Neural progenitor cell (in vitro differentiated cells): ENCODE results near the gene HNRNPL.

ENCODE experiments used
- CTCF ChIP-seq: fragments of 200-600 bp; sonication (generic); IDR thresholded peaks from 2 replicates; pipeline ENCODE4 v1.5.1; 2017; ENCODE audit warnings: antibody characterized with exemption, mild to moderate bottlenecking
- EZH2 ChIP-seq: fragments of 200-600 bp; sonication (generic); IDR thresholded peaks from 2 replicates; pipeline ENCODE4 v1.6.1; 2017; ENCODE audit warnings: antibody characterized with exemption, mild to moderate bottlenecking, moderate library complexity
- EZH2phosphoT487 ChIP-seq: fragments of 200-600 bp; sonication (generic); IDR thresholded peaks from 2 replicates; pipeline ENCODE4 v1.6.1; 2017; ENCODE audit warnings: antibody characterized with exemption

- TF ChIP-seq CTCF (no peak), EZH2 (no peak), EZH2phosphoT487 (no peak)
These were observed 54.2 kb downstream of the HNRNPL start for GRCh38 chr19:38795549-38795948.
